Measurements from ENCODE around the gene UBALD1.

- TF ChIP-seq CTCF (conservative IDR thresholded peaks at IDR 0.05; ENCODE audit: low read depth, low read length) (no peak), EZH2 (IDR thresholded peaks at IDR 0.05; ENCODE audit: low read length, unreplicated experiment) (no peak)
These were observed 4.1 kb upstream of the UBALD1 start for GRCh38 chr16:4618645-4619418.
